ENCODE results near the gene CSMD2.

Gene CSMD2

DNA sequence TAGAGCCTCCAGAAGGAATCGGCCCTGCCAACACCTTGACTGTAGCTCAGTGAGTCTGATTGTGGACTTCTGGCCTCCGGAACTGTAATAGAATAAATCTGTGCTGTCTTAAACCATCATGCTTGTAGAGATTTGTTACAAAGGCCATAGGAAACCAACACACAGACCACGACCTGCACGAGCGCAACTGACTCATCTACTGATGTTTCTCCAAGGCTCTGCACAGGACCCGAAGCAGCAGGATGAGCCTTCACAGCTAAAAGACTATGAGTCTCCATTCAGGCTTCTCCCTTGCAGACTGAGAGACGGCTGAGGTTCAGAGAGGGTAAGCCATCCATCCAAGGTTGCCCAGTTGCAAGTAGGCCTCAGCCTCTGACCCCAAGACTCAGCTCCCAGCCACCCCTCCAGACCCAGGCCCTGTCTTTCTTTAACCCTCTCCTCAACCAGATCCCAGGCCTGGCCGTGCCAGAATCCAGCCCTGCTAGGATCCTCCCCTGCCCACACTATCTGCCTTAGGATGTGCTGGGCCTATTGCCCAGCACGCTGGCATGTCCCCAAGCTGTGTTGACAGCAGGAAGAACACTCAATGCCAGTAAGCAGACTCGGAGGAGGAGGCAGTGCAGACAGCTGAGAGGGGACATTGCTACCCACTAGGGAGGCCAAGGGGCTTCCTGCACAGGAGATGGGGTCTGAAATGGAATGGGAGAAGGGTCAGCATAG lies 192.2 kb downstream of the CSMD2 start:
- TF ChIP-seq CSRNP3 (CRISPR knock-in tag; IDR thresholded peaks at IDR 0.05), result no peak
- TF ChIP-seq ZNF8 (CRISPR knock-in tag; IDR thresholded peaks at IDR 0.05), result no peak
- no peak for TF ChIP-seq ISL1 (CRISPR knock-in tag; IDR thresholded peaks at IDR 0.05)
- no peak for TF ChIP-seq ZC3H10 (CRISPR knock-in tag; IDR thresholded peaks at IDR 0.05)
- TF ChIP-seq ZFP30 (CRISPR knock-in tag; IDR thresholded peaks at IDR 0.05), result no peak
- TF ChIP-seq ZFP3 (CRISPR knock-in tag; IDR thresholded peaks at IDR 0.05), result no peak
- no peak for TF ChIP-seq PPARA (CRISPR knock-in tag; IDR thresholded peaks at IDR 0.05; ENCODE audit: borderline replicate concordance)
- ATAC-seq, result no peak

GRCh38 chr1:33971913-33972312 lies 193.1 kb downstream of the CSMD2 start:
- no peak for ATAC-seq
- TF ChIP-seq ZFP30 (CRISPR knock-in tag; IDR thresholded peaks at IDR 0.05) (no peak), ARNTL (CRISPR knock-in tag; IDR thresholded peaks at IDR 0.05; ENCODE audit: borderline replicate concordance, low read depth) (no peak), TOX (CRISPR knock-in tag; IDR thresholded peaks at IDR 0.05; ENCODE audit: borderline replicate concordance) (no peak), SNAI2 (CRISPR knock-in tag; IDR thresholded peaks at IDR 0.05) (no peak), ISL1 (CRISPR knock-in tag; IDR thresholded peaks at IDR 0.05) (no peak), PPARA (CRISPR knock-in tag; IDR thresholded peaks at IDR 0.05; ENCODE audit: borderline replicate concordance) (no peak), TSHZ2 (CRISPR knock-in tag; IDR thresholded peaks at IDR 0.05) (no peak), ESRRG (CRISPR knock-in tag; IDR thresholded peaks at IDR 0.05) (no peak), ZNF565 (CRISPR knock-in tag; conservative IDR thresholded peaks at IDR 0.05; ENCODE audit: low read depth) (no peak), CSDC2 (CRISPR knock-in tag; IDR thresholded peaks at IDR 0.05) (no peak), OSR1 (CRISPR knock-in tag; IDR thresholded peaks at IDR 0.05) (no peak), BACH2 (CRISPR knock-in tag; IDR thresholded peaks at IDR 0.05; ENCODE audit: borderline replicate concordance) (no peak), TCF4 (CRISPR knock-in tag; IDR thresholded peaks at IDR 0.05; ENCODE audit: borderline replicate concordance) (no peak), ZFP3 (CRISPR knock-in tag; IDR thresholded peaks at IDR 0.05) (no peak), CSRNP3 (CRISPR knock-in tag; IDR thresholded peaks at IDR 0.05) (no peak)
- TF ChIP-seq, protein P1, sequence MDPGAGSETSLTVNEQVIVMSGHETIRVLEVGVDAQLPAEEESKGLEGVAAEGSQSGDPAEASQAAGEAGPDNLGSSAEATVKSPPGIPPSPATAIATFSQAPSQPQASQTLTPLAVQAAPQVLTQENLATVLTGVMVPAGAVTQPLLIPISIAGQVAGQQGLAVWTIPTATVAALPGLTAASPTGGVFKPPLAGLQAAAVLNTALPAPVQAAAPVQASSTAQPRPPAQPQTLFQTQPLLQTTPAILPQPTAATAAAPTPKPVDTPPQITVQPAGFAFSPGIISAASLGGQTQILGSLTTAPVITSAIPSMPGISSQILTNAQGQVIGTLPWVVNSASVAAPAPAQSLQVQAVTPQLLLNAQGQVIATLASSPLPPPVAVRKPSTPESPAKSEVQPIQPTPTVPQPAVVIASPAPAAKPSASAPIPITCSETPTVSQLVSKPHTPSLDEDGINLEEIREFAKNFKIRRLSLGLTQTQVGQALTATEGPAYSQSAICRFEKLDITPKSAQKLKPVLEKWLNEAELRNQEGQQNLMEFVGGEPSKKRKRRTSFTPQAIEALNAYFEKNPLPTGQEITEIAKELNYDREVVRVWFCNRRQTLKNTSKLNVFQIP (CRISPR knock-in tag; IDR thresholded peaks at IDR 0.05; ENCODE audit: borderline replicate concordance, low read depth), result no peak

GRCh38 chr1:33971018-33971710 lies 193.9 kb downstream of the CSMD2 start:
- TF ChIP-seq SNAI2 (CRISPR knock-in tag; IDR thresholded peaks at IDR 0.05), result no peak
- no peak for TF ChIP-seq BACH2 (CRISPR knock-in tag; IDR thresholded peaks at IDR 0.05; ENCODE audit: borderline replicate concordance)
- TF ChIP-seq ZFP3 (CRISPR knock-in tag; IDR thresholded peaks at IDR 0.05), result no peak
- no peak for ATAC-seq

DNA sequence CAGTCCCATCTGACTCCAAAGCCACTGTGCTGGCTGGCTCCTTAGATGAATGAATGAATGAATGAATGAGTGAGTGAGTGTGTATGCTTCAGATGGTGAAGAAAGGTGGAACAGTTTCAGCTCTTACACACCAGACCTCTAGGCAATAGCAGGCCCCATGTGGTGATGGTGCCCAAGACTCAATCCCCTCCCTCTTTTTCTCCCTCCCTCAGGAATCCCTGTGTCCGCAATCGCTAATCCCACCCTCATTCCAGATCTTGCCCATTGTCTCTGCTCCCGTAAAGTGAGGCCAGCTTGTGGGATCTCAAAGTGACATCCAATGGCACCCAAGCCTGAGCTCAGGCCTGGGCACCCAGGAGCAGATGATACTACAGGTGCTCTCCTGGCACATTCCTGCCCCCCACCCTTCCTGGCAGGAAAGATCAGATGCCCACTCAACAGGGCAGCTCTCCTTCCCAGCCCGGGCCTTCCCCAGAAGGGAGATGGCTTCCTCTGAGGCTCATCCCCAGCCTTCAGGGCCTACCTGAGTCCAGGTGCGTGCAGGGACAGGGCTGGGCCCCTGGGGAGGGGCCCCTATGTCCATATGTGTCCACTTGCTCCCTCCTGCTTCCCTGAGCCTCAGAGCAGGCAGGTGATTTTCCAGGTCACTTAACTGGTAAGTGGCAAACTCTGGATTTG lies 194.7 kb downstream of the CSMD2 start:
- ATAC-seq, result no peak
- TF ChIP-seq CSDC2 (CRISPR knock-in tag; IDR thresholded peaks at IDR 0.05), result no peak
- no peak for TF ChIP-seq PATZ1 (CRISPR knock-in tag; IDR thresholded peaks at IDR 0.05; ENCODE audit: borderline replicate concordance)
- TF ChIP-seq, protein P2, sequence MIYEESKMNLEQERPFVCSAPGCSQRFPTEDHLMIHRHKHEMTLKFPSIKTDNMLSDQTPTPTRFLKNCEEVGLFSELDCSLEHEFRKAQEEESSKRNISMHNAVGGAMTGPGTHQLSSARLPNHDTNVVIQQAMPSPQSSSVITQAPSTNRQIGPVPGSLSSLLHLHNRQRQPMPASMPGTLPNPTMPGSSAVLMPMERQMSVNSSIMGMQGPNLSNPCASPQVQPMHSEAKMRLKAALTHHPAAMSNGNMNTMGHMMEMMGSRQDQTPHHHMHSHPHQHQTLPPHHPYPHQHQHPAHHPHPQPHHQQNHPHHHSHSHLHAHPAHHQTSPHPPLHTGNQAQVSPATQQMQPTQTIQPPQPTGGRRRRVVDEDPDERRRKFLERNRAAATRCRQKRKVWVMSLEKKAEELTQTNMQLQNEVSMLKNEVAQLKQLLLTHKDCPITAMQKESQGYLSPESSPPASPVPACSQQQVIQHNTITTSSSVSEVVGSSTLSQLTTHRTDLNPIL (CRISPR knock-in tag; IDR thresholded peaks at IDR 0.05; ENCODE audit: low read depth), result no peak
- no peak for TF ChIP-seq ARNTL (CRISPR knock-in tag; IDR thresholded peaks at IDR 0.05; ENCODE audit: borderline replicate concordance, low read depth)
- no peak for TF ChIP-seq ZNF70 (CRISPR knock-in tag; IDR thresholded peaks at IDR 0.05)
- no peak for TF ChIP-seq CSRNP3 (CRISPR knock-in tag; IDR thresholded peaks at IDR 0.05)
- no peak for TF ChIP-seq BACH2 (CRISPR knock-in tag; IDR thresholded peaks at IDR 0.05; ENCODE audit: borderline replicate concordance)
- TF ChIP-seq TOX (CRISPR knock-in tag; IDR thresholded peaks at IDR 0.05; ENCODE audit: borderline replicate concordance), result no peak

Data from SK-N-SH treated with all-trans-retinoic acid at 6 μM for 48 hours (cell line).